Lower leg skin (tissue), 3 donors: ENCODE results near the gene TMED10.

Experiments used
- CTCF ChIP-seq, 3 donors: fragments of 450-650 bp; IDR thresholded peaks; one replicate each; pipeline ENCODE4 v1.5.1; 2016; ENCODE audit warnings: antibody characterized with exemption in 3 of 3, mild to moderate bottlenecking in 3 of 3, moderate library complexity in 2 of 3
- POLR2A ChIP-seq, 2 donors: fragments of 450-650 bp; IDR thresholded peaks; one replicate each; pipeline ENCODE4 v1.6.1; 2016 to 2017; ENCODE audit warnings: antibody characterized with exemption in 2 of 2, mild to moderate bottlenecking in 1 of 2, moderate library complexity in 1 of 2

- TF ChIP-seq POLR2A (IDR thresholded peaks at IDR 0.05): no peak
- TF ChIP-seq CTCF (IDR thresholded peaks at IDR 0.05): no peak
Measured at GRCh38 chr14:75141062-75141461, 35.4 kb downstream of the TMED10 start.
